Measurements from ENCODE around the gene LRRTM2. TPM values are rescaled to one million over a fixed set of nuclear protein-coding genes. Genes with fewer than 3 reads are reported as not detected.

LRRTM2 gene
- total RNA-seq, 1 donor from 2014 or later = 0.52 TPM

GRCh38 chr5:138913773-138914172 lies 38.6 kb upstream of the LRRTM2 start:
- H3K36me3 ChIP-seq = peaks cover 30% of the 10 kb centered on the region
- no peak for ATAC-seq
- intact Hi-C loops (cut with DNase I) = no loop called here

GRCh38 chr5:138912093-138912492 lies 37.0 kb upstream of the LRRTM2 start:
- TF ChIP-seq CTCF (IDR thresholded peaks at IDR 0.05) = no peak
- ATAC-seq (no peak), DNase-seq (no peak)
- H3K4me3 ChIP-seq = no peak overlapping the region
- H3K27ac ChIP-seq = no peak overlapping the region
- intact Hi-C loops (cut with DNase I) = no loop called here
- no peaks in the 10 kb centered on the region for H3K4me1 ChIP-seq
- no peaks in the 10 kb centered on the region for H3K9me3 ChIP-seq
- peaks cover 20% of the 10 kb centered on the region for H3K36me3 ChIP-seq
- H3K27me3 ChIP-seq = no peaks in the 10 kb centered on the region

More at GRCh38 chr5:138913773-138914172, 38.6 kb upstream of the LRRTM2 start:
- Histone ChIP-seq H3K9me3 (no peaks in the 10 kb centered on the region), H3K4me3 (no peak overlapping the region), H3K27ac (no peak overlapping the region), H3K27me3 (no peaks in the 10 kb centered on the region), H3K4me1 (no peaks in the 10 kb centered on the region)
- DNase-seq = no peak
- no peak for TF ChIP-seq CTCF (IDR thresholded peaks at IDR 0.05)

- intact Hi-C loops (cut with DNase I) = no loop called here
- TF ChIP-seq CTCF (IDR thresholded peaks at IDR 0.05) = no peak
- no peak overlapping the region for H3K4me3 ChIP-seq
- ATAC-seq (no peak), DNase-seq (no peak)
- no peaks in the 10 kb centered on the region for H3K4me1 ChIP-seq
- no peaks in the 10 kb centered on the region for H3K9me3 ChIP-seq
- H3K27me3 ChIP-seq = no peaks in the 10 kb centered on the region
- H3K27ac ChIP-seq = no peak overlapping the region
- H3K36me3 ChIP-seq = peaks cover 20% of the 10 kb centered on the region
These were observed 36.3 kb upstream of the LRRTM2 start for GRCh38 chr5:138911441-138911840.

GRCh38 chr5:138910546-138911185 lies 35.5 kb upstream of the LRRTM2 start:
- H3K4me1 ChIP-seq = no peaks in the 10 kb centered on the region
- DNase-seq = no peak
- no peak for ATAC-seq
- no peaks in the 10 kb centered on the region for H3K9me3 ChIP-seq
- no peaks in the 10 kb centered on the region for H3K27me3 ChIP-seq
- TF ChIP-seq CTCF (IDR thresholded peaks at IDR 0.05) = no peak
- H3K36me3 ChIP-seq = peaks cover 25% of the 10 kb centered on the region
- intact Hi-C loops (cut with DNase I) = no loop called here
- no peak overlapping the region for H3K4me3 ChIP-seq
- H3K27ac ChIP-seq = no peak overlapping the region

- Histone ChIP-seq H3K9me3 (no peaks in the 10 kb centered on the region), H3K4me3 (no peak overlapping the region), H3K27ac (no peak overlapping the region), H3K4me1 (no peaks in the 10 kb centered on the region), H3K36me3 (peaks cover 28% of the 10 kb centered on the region), H3K27me3 (no peaks in the 10 kb centered on the region)
- ATAC-seq = no peak
- TF ChIP-seq CTCF (IDR thresholded peaks at IDR 0.05) = no peak
- intact Hi-C loops (cut with DNase I) = no loop called here
- no peak for DNase-seq
These were observed 34.6 kb upstream of the LRRTM2 start for GRCh38 chr5:138909734-138910133.

- H3K27me3 ChIP-seq = no peaks in the 10 kb centered on the region
- H3K36me3 ChIP-seq = peaks cover 38% of the 10 kb centered on the region
- no peak overlapping the region for H3K4me3 ChIP-seq
- peaks cover 3% of the 10 kb centered on the region for H3K4me1 ChIP-seq
- no peak overlapping the region for H3K27ac ChIP-seq
- H3K9me3 ChIP-seq = no peaks in the 10 kb centered on the region
- DNase-seq (no peak), ATAC-seq (peak; percentile 78)
- intact Hi-C loops (cut with DNase I) = no loop called here
- no peak for TF ChIP-seq CTCF (IDR thresholded peaks at IDR 0.05)
These were observed 30.4 kb upstream of the LRRTM2 start for GRCh38 chr5:138905541-138905940.
